Activated CD8-positive, alpha-beta memory T cell treated with anti-CD3 and anti-CD28 coated beads for 36 hours (primary cell): ENCODE measurements around the gene SAMD9. TPM values are rescaled to one million over a fixed set of nuclear protein-coding genes. Genes with fewer than 3 reads are reported as not detected.

Source experiments
- total RNA-seq, 2 experiments: library from RNA; stranded (reverse); gene quantifications; one replicate each; pipeline ENCODE4 v1.2.3, GENCODE V29; 2021

Gene SAMD9
- total RNA-seq, 2 experiments from 2014 or later, result 7.8 to 7.9 TPM

Other genes with a start within 250 kb of the SAMD9 start
- 1 to 10 TPM; 4.8 to 5.6 TPM for gene SAMD9L, start 30.4 kb upstream of the SAMD9 start, total RNA-seq
- not detected for gene HEPACAM2, start 108.5 kb upstream of the SAMD9 start, total RNA-seq
- 10 to 100 TPM; 24.7 to 26.0 TPM for gene VPS50, start 114.4 kb upstream of the SAMD9 start, total RNA-seq